Mesenteric fat pad (tissue), 1 donor: ENCODE measurements around the gene CD40LG. TPM values are rescaled to one million over a fixed set of nuclear protein-coding genes. Genes with fewer than 3 reads are reported as not detected.

ENCODE experiments used
- DNase-seq: peaks from one replicate; pipeline ENCODE4 v3.0.0-alpha.2; 2020; ENCODE audit warnings: low spot score
- long read RNA-seq: library from polyadenylated mRNA; unstranded; transcript quantifications from one replicate; pipeline ENCODE4 v2.0.0, GENCODE V29; 2020
- total RNA-seq: library from RNA; stranded (reverse); fragmentation: NEBNext Ultra II Directional; extraction: Animal tissue kit (Norgen Biotek cat#: 25700); gene quantifications from one replicate; pipeline ENCODE4 v1.2.1, GENCODE V29; 2021
- donor health status: DM: yes; HTN: yes; CAD: no.

The CD40LG gene
- total RNA-seq, result not detected
- long read RNA-seq, result 0 reads

DNA sequence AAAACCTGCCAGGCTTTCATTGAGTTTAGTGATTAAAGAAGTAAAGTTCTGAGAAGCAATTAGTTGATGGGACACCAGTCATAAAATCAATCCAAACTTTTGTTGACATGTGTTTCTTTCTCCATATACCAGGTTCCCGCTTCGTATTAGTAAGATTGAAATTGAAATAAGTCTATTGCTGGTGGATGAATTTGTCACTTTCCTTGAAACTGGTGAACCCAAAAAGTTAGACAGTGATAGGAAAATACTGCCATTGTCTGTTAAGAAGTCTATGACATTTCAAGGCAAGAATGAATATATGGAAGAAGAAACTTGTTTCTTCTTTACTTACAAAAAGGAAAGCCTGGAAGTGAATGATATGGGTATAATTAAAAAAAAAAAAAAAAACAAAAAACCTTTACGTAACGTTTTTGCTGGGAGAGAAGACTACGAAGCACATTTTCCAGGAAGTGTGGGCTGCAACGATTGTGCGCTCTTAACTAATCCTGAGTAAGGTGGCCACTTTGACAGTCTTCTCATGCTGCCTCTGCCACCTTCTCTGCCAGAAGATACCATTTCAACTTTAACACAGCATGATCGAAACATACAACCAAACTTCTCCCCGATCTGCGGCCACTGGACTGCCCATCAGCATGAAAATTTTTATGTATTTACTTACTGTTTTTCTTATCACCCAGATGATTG lies at the start of gene CD40LG:
TSS of gene CD40LG (plus strand) at position 482 of the 684 bp plus-strand sequence. CDS start at position 573, 91 bp downstream.
- DNase-seq, result no peak

DNA sequence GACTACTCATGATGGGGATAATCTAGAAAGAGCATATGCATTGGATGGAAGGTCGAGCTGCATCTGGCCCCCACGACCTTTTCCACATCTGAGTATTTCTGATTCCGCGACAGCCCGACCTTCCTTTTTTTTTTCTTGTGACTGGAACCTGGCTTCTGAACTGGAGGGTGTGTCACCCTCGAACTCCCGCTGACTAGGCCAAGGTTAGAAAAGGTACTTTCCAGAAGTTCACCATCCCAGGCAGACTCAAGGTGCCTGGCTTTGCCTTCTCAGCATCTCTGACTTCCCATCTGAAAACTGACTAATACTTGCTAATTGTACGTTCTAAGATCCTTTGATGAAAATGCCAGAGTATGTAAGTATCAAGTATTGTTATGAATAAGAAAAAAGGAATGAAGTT lies 49.3 kb upstream of the CD40LG start:
- no peak for DNase-seq

DNA sequence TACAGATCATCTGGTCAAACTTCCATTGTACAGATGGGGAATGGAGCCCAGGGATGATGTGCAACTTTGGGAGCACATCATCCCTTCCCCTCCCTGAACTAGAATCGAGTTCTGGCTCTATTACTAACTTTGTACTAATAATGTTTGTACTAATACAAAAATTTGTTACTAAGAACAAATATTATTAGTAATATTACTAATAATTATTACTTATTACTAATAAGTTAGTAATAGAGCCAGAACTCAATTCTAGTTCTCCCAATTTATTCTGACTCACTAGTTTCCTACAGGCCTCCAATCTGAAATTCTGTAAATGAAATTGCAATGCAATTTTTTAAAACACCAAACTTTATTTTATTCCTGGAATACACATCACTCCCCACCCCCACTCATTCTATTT lies 47.9 kb upstream of the CD40LG start:
- DNase-seq, result no peak

DNA sequence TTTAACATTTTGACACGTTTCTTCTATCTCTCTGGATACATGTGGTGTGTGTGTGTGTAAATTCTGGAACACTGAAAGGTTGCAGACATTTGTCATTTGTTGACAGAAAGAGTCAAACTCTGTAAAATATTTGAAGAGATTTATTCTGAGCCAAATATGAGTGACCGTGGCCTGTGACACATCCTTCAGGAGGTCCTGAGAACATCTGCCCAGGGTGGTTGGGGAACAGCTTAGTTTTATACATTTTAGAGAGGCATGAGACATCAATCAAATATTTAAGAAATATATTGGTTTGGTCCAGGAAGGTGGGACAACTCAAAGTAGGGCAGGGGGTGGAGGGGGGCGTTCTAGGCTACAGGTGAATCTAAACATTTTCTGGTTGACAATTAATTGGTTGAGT lies 40.7 kb upstream of the CD40LG start:
- no peak for DNase-seq

DNA sequence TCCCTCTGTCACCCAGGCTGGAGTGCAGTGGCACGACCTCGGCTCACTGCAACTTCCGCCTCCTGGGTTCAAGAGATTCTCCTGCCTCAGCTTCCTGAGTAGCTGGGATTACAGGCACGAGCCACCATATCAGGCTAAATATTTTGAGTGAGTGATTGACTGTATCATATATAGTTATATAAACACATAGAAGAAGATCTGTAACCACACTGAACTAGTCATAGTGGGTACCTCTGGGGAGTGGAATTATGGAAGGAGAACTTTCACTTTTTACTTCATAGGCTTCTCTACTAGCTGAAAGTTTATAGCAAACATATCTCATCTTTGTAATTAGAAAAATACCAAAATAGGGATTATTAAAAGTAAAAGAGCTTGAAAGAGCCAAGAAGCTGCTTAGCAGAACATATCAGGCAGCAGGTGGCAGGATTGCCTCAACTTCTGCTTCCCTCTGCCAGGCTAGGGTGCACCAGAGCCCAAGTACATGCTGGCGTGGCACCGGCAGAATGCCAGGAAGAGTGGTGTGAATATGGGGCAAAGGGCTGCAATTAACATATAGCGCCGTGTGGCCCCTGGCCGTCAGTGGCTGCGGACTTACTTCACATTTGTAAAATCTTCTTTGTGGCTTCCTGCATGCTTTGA lies 39.5 kb upstream of the CD40LG start:
- no peak for DNase-seq

DNA sequence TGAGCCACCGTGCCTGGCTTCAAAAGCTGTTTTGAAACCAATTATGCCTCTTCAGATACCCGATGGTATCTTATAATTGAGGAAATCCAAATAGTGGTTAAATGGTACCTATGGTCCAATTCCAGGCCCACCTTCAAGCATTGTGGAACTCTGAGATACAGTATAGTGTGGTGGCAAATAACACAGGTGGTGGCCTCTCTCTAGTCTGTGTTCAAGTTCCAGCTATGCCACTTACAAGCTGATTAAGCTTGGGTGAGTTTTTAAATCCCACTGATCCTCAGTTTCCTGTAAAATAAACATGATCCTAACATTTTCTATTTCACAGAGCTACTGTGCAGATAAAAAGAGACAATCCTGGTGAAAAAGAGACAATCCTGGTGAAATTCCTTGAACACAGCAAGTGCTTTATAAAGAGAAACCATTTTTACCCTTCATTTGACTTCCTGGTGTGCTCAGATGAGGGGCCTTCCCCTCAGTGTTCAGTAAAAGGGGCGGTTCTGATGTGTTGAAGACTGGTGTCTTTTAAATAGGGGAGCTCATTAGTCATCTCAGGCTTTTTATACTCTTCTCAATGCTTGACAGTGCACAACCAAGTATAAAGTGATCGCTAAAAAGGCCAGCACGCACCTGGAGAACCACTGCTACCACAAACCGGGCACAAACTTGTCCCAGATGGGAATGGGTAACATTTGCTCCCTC lies 30.8 kb upstream of the CD40LG start:
- DNase-seq, result no peak

DNA sequence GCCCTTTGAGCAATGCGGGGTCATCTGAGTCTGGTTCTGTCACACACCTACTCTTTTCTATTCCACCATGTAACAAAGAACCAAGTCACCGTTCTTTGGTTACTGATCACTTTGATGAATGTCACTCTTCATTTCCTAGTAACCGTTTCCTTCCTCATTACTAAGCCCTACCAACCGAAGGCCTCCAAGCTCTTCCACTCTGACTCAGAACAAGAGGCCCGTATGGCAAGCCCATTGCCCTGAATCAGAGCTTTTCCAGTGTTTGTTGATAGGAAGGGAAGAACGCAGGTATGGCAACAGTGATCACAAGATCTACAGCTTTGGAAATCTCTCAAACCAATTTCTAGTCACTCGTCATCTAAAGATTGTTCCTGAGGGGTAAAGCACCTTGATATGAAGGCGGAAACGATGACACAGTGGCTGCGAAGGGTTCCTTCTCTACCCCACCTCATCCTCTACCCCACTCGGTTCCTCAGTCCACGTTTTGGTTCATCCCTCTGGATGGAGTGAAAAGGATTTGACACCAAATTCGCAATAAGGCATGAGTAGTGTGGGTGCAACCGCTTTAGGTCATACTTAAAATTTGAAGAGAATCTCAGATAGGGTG lies 28.0 kb upstream of the CD40LG start:
- DNase-seq, result no peak

DNA sequence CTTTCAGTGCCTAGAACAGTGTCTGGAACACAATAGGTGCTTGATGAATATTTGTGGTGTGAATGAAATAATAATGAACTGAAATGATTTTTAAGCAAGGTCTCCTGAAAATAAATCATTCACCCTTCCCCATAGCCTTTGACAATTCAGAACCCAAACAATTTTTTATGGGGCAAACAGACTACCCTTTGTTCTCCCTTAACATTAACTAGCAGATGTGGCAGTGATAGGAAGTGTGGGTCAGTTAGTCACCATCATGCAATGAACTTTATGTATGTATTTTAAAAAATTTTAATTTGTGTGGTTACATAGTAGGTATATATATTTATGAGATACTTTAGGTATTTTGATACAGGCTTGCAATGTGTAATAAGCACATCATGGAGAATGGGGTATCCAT lies 27.2 kb upstream of the CD40LG start:
- DNase-seq, result no peak

DNA sequence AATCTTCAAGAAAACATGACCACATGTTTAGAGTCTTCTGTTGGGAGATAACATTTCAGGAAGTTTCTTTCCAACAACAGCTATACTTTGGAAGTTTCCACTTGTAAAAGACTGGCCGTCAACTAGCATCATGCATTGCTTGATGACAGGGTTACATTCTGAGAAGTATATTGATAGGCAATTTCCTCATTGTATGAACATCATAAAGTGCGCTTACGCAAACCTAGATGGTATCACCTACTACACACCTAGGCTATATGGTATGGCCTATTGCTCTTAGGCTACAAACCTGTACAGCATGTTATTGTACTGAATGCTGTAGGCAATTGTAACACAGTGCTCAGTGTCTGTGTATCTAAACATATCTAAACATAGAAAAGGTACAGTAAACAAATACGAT lies 25.4 kb upstream of the CD40LG start:
- DNase-seq, result no peak

DNA sequence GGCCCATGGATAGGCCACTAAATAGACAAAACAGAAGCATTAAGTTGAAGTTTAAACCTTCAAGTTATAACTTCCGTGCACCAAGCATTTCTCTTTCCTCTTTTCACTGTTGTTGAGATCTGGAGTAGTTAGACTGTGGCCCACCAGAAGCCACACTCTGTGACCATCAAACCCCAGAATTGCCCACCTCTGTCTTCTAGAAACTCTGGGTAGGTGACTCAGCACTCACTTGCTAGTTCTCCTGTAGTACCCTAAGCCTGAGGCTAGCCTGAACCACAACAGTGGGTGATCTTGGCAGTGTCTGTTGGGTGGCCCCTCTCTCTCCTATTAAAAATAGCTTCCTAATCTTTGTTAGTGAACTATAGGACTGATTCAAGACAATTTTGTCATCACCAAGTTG lies 24.6 kb upstream of the CD40LG start:
- no peak for DNase-seq

DNA sequence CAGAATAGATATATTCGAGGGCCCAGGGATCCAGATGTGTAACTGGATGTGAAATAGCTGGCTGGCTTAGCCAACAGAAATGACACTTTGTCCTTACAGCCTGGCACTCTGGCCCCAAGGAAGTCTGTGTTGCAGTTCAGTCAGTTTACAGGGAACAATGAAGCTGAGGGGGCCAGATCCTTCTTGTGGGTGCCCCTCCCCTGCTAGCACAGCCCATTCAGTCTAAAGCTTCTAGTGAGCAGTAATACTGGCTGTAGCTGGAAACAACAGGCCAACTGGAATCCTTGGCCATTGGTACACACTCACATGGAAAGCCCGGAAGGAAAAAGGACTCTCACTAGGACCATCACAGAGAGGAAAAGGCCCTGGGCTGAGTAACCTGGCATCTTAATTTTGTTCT lies 22.7 kb upstream of the CD40LG start:
- no peak for DNase-seq

DNA sequence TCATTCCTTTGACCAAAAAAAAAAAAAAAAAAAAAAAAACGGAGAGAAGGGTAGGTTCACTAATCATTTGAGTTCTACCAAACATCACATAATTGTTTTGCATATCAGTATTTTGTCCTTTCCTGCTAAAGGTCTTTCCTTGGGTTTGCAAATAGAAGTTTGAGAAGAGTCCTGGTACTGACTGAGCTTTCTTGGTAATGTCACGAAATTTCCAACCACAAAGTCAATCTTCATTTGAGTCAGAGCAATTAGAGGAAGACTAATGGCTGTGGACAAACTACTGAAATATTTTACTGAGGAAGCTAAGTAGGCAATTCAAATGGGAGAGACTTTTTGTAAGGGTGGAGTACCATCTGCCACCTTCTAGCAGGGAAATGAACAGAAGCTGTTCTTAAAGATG lies 21.7 kb upstream of the CD40LG start:
- no peak for DNase-seq

DNA sequence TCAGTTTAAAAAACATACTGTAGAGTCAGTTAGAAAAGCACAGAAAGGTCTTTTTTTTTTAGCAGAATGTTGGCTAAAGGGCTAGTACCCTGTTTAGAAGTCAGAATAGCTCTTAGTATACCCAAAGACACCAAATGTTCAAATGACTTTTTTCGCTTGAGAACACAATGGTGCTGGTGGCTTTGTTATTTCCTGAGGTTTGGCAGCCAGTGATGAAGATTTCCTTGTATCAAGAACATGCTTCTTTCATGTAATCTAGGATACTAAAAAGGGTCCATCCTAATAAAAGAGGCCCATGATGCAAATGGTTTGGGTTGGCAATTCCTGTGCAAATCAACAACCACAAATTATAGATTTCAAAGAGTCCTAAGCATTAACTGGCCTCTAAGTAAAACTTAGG lies 21.1 kb upstream of the CD40LG start:
- DNase-seq, result no peak

DNA sequence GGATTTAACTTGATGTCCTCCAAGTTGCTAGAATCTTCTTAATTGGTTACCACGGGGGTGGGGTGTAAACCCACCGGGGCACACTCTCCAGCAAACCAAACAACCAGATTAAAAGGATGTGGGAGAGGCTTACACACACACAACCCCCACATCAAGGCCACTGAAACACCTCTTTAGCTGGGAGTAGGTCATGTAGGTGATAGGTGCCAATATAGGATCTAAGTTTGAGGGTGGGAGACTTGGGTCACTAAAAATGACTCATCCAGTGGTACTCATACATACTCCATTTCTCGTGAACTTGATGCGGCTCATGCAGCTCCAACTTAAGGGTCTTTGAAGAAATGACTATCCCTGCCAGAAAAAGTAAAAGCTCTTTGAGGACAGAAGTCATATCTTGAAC lies 20.5 kb upstream of the CD40LG start:
- DNase-seq, result no peak

DNA sequence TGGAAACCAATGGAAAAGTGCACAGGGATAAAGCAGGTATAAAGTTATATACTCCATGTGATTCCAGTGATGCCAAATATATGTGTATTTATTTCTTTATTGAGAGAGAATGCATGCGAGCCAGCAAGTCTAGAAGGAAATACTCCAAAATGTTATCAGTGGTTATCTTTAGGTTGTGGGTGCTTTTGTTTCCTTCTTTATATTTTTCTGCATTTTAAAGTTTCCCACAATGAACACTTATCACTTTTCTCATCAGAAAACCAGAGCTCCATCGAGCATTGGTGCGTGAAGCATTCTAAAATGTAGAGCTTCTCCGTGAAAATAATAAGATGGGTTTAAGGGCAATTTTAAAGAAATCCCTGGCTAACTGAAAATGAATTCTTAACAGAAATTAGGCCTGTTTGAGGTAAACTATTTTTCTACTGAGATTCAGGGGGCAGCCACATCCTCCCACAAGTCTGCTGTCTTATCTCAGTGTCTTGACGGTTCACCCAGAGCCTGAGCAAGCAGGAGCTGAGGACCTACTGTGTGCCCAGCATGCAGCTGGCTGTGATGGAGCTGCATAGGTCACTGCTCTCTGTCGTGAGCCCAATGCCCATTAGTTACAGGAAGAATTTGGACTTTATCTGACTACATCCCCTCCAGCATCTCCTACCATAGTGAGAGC lies 18.7 kb upstream of the CD40LG start:
- no peak for DNase-seq

DNA sequence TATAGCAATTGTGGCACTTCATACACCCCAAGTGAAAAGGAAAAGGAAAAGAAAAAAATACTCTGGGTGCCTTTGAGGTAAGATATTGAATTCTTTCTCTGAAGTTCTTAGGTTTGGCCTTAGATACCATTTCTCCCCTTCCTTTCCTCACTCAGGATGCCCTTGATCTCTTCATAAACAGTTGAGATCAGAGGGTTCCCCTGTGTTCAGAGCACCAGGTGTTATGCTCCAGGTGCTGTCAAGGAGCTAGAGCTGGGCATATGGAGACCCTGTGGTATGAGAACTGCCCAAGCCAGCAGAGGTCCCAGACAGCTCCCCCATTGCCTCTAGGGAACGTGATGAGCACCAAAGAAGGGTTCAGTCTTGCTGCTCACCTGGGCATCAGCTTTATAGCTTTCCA lies 17.1 kb upstream of the CD40LG start:
- no peak for DNase-seq

DNA sequence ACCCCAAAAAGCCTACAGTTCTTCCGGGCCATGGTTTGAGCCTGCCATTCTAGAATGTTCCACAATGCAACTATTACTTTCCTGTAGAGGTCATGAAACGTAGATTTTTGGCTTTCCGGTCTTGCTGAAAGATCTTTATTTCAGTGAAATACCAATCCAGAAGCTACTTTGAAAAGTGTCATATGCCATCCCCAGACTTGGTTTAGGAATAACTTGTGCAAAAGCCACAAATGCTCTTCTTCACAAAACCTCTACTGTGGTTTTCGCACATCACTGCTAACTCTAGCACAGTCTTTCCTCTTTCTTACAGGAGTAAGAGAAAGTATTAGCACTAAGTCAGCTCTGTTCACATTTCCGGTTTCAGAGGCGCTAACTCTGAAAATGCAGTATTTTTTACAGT lies 12.7 kb upstream of the CD40LG start:
- DNase-seq, result no peak

DNA sequence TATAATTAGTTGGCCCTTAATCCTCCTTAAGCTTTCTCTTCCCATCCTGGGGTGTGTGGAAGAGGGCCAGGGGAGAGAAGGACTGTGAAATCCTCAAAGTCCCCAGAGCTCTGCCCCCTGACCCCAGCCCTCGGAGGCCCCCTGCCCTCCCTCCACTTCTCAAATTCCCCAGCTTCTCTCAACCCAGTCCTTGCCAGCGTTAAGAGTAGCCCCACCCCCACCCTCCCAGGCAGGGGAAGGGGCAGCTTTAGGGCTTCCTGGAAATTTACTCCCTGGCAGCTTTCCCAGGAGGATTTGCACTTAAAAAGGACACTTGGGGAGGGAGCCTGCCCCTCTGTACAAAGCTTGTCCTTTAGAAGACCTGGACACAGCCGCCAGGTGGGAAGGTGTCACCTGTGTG lies 11.8 kb upstream of the CD40LG start:
- DNase-seq, result no peak

DNA sequence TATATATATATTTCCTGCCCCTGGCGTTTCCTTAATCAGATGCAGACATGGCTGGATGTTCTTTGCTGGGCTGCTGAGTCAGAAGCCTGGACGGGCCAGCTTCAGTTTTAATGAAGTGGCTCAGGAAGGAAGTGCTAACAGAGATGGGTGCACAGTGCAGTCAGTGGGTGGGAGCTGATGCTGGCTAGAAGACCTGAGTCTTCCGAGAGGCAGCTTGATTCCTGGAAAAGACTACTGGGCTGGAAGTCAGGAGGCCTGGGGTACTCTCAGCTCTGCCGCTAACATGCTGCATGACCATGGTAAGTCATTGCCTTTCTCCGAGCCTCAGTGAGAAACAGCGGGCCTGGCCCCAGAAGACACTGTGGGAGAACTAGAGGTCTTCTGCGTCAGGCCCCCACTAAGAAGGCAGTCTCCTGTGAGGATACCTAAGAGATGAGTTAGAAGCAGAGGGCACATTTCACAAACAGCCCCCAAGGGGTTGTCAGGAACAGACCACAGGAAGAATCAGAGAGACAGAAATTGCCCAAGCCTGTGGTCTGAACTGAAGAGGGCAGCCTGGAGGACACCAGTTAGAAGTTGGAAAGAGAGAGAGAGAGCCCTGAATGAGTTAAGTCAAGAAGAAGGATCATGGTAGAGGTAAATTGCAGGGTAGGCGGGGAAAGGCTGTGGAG lies 8.3 kb upstream of the CD40LG start:
- no peak for DNase-seq

DNA sequence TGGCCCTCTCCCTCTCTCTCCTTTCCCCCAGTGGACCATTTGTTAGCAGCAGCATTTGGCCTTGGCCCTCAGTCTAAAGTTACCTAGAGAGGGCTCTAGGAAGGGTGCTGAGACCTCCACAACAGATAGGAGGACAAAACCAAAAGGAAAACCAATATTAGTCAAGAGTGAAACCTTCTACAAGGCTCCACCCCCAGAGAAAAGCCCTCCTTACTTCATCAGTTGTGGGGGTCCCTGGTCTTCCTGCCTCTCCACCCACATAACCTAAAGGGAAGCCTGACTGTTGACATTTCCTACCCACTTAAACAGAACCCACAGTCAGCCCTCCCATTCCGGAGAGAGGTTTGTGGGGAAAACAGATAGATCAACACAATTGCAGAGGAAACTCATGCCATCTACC lies 4.7 kb upstream of the CD40LG start:
- no peak for DNase-seq

DNA sequence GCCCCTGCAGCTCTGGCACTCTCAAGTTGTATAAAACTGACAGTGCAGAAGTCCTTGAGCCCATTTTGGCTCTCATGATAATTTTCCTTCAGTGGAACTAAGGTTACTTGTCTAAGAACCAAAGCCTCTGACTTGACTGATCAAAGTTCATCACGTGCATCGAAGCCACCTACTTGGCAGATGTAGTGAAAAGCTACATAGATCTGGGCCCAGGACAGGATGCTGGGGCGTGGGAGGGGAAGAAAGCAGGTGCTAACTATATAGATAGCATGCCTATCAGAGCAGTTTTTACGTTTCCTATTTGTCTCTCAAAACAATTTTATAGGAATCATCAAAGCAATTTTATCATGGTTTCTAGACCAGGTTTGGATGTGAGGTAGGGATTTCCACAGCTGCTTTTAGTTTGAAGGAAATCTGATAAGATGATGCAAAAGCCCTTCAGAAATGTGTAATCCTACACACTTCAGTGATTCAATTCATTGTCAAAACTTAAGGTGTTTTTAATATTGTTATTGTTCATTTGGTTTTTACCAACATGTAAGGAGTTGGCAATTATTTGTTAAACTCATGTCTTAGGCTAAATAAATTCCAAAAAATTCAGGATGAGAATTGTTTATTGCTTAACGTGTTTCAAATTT lies 1.2 kb upstream of the CD40LG start:
- DNase-seq, result no peak
